ENCODE measurements around the gene C3.
"Not testable (repeated sequence)": the region's sequence is repeated elsewhere in the genome, so short reads cannot be mapped to it uniquely, and the experiment has no call there.

The C3 gene

DNA sequence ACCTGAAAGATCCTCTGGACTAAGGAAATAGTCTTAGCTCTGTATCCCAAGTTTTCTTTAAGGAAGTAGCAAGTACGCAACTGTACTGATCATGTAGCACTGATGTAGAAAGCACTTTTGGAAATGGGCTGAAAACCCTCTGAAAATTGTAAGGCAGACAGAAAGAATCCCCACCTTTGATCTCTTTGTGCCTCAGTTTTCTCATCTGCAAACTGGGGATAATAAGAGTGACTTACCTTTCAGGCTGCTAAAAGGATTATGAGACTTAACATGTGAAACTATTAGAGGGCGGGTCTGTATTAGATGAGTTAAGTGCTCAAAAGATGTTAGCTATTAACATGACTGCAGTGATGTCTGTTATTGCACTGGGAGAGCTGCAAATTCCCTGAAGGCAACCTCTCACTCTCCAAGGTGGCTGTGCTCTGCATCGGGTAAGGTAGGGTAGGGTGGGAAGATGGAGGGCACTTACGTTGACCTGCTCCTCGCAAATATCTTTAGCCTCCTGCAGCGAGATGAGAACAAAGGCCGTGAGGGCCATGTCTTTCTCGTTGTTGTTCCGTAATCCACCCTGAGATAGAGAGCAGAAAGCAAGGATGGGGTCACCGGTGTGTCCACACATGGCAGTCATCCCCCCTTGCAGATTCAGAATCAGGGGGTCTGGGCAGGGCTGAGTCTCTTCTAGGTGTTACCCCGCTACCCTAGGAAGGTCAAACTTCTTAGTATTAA is 30.1 kb downstream of the C3 start:
- no peak for DNase-seq (ENCODE audit: low spot score)

DNA sequence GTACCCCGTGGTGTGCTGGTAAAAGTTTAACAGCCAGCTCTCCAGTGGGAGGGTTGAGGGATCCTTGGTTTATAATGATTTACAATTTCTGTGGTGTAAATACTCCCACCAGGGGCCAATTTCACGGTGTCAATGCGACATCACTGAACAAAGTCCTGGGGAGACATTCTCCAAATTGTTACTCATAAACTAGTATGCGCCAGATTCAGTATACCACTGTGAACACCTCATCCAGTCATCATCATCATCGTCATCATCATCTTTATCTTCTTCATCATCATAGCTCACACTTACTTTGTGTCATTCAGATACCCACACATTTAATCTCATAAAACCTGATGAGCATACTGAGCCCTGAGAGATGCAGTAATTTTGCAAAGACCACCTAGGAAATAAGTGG is 33.3 kb downstream of the C3 start:
- DNase-seq (ENCODE audit: low spot score) = peak; percentile 61

- no peak for DNase-seq (ENCODE audit: low spot score)
Observed at GRCh38 chr19:6686628-6686975, 33.8 kb downstream of the C3 start.

- DNase-seq (ENCODE audit: low spot score) = no peak
Observed at GRCh38 chr19:6685962-6686627, 34.4 kb downstream of the C3 start.

DNA sequence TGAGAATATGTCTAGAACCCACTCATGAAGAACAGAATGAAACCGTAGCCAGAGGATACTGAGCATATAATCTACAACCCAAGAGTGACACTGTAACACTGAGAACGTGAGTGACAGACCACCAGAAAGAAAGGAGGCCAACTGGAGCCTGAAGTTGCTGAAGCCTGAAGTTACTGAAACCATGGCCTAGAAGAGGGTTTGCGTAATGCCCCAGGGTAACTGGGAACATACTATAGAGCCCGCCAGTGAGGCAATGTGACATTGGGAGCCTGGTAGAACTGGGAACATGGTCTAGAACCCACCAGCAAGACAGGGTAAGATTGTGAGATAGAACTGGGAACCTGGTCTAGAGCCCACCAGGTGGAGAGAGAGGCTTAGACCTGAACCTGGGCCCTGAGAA is 35.0 kb downstream of the C3 start:
- DNase-seq (ENCODE audit: low spot score) = no peak

- DNase-seq (ENCODE audit: low spot score) = no peak
Observed at GRCh38 chr19:6683971-6684370, 36.5 kb downstream of the C3 start.

DNA sequence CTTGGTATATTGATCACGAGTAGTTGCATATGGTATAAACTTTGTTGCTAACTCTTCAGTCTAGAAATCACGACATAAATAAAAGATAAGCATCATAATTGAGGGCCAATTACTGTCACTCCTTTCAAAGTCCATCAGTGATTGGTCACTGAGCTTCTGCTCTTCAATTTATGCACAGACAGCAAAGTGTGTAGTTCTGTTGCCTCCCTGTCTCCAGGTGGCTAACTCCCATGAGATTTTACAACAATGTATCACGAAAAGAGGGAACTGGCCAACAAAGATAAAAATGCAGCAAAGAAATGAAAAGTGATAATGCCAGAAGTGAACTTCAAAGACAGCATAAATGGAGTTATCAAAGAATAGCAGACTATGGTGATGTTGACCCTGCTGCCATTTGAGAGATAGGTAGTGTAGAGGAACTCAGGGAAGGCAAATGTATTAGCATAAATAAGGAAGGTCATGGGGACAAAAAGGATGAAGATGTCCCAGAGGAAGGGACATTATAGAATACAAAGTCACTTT is 37.8 kb downstream of the C3 start:
- DNase-seq (ENCODE audit: low spot score) = no peak

- no peak for DNase-seq (ENCODE audit: low spot score)
Observed at GRCh38 chr19:6680141-6680540, 40.3 kb downstream of the C3 start.

GRCh38 chr19:6679139-6679538 is 41.3 kb downstream of the C3 start:
- DNase-seq (ENCODE audit: low spot score) = no peak

- peak; percentile 51 for DNase-seq (ENCODE audit: low spot score)
Observed at GRCh38 chr19:6678690-6679109, 41.8 kb downstream of the C3 start.

DNA sequence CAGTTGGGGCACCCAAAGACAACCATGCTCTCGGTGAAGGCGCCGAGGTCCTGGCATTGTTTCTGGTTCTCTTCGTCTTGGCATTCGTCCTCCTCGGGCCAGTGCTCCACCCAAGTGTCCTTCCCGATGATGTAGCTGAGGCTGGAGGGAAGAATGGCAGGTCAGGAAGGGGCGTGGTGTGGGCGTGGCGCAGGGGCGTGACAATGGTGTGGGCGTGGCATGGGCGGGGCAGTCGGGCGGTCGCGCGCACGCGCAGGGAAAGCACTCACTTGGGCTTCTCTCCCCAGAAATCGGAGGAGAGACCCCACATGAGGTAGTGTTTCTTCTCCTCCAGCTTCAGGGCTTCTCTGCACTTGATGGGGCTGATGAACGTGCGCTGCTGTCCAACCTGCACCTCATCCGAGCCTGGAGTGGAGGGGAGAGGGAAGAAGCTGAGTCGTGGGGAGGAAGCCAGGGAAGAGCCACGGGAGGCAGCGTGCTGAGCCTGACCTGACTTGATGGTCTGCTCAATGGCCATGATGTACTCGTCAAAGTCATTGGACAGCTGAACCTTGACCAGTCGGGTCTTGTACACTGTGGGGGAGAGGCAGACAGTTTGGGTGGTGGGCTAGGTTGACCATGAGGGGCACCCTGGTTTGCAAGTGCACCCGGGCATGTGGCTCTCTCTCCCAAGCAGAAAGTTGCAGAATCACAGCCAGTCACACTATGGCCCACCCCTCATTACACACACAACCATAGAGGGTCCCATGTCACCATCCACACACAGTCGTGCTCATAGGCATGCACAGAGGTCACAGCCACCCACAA is 42.4 kb downstream of the C3 start:
- DNase-seq (ENCODE audit: low spot score) = no peak

- no peak for DNase-seq (ENCODE audit: low spot score)
Observed at GRCh38 chr19:6677495-6677882, 43.0 kb downstream of the C3 start.

- no peak for DNase-seq (ENCODE audit: low spot score)
Observed at GRCh38 chr19:6676288-6676687, 44.2 kb downstream of the C3 start.

DNA sequence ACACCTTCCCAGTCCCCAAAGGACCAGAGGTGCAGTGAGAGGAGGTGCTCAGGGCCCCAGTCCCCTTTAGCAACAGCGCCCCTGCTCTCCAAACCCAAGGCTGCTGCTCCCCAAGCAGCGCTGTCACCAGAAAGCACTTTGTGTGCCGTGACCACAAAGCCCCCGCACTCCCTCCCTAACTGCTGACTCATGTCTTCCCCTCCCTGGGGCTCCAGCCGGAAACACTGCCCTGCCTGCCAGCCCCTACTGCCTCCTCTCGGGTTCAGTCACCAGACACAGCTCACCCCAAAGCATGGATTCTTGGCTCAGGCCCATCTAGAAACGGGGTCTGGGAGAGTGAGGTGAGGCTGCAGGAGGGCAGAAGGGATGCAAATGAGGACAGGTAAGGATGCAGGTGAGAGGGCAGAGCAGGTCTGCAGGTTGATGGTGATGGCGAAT is 45.6 kb downstream of the C3 start:
- DNase-seq (ENCODE audit: low spot score) = peak; percentile 78

DNA sequence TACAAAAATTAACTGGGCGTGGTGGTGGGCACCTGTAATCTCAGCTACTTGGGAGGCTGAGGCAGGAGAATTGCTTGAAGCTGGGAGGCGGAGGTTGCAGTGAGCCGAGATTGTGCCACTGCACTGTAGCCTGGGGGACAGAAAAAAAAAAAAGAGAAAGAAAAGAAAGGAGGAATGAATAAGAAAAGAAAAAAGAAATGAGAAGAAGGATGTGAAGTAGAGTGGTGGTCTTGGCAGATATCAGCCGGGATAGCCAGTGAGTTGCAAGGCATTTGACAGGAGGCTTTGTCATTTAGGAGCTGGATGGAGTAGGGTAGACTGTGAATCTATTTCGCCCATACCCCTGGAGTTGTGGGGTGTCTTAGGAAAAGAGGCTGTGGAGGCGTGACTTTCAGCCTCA is 46.0 kb downstream of the C3 start:
- not testable (repeated sequence) for DNase-seq (ENCODE audit: low spot score)

DNA sequence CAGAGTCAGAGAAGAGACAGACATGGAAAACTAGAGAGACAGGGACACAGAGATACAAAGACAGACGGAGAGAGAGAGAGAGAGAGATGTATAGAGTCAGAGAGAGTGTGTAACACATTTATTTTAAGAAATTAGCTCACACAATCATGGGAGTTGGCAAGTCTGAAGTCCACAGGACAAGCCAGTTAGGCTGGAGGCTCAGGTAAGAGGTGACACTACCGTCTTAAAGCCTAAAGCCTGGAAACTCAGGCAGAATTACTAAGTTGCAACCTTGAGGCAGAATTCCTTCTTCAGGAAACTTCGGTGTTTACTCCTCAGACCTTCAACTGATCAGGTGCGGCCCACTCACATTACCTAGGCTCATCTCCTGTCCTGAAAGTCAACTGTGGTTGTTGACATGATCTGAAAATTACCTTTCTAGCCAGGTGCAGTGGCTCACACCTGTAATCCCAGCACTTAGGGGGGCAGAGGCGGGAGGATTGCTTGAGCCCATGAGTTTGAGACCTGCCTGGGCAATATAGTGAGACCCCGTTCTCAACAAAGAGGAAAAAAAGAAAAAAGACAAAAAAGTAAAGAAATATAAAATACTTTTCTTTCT is 47.7 kb downstream of the C3 start:
- no peak for DNase-seq (ENCODE audit: low spot score)

DNA sequence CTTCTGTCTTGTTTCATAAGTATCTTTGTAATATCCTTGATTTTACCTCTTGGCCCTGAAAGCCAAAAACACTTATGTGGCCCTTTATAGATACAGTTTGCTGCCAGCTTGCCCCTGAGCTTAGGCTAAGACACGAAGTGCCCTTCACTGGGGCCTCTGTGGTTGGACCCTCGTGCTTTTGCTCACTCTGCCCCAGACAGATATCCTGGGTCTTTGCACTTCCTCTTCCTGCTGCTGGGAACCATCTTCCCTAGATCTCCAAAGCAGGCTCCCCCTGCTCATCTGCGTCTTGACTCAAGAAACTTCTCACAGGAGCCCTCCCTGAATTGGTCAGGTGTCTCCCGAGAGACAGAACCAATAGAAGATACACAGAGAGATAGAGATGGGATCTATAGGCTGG is 48.5 kb downstream of the C3 start:
- DNase-seq (ENCODE audit: low spot score) = no peak

- DNase-seq (ENCODE audit: low spot score) = no peak
Observed at GRCh38 chr19:6668691-6669090, 51.8 kb downstream of the C3 start.

GRCh38 chr19:6667114-6667627 is 53.3 kb downstream of the C3 start:
- no peak for DNase-seq (ENCODE audit: low spot score)

- DNase-seq (ENCODE audit: low spot score) = no peak
Observed at GRCh38 chr19:6664916-6665315, 55.5 kb downstream of the C3 start.

DNA sequence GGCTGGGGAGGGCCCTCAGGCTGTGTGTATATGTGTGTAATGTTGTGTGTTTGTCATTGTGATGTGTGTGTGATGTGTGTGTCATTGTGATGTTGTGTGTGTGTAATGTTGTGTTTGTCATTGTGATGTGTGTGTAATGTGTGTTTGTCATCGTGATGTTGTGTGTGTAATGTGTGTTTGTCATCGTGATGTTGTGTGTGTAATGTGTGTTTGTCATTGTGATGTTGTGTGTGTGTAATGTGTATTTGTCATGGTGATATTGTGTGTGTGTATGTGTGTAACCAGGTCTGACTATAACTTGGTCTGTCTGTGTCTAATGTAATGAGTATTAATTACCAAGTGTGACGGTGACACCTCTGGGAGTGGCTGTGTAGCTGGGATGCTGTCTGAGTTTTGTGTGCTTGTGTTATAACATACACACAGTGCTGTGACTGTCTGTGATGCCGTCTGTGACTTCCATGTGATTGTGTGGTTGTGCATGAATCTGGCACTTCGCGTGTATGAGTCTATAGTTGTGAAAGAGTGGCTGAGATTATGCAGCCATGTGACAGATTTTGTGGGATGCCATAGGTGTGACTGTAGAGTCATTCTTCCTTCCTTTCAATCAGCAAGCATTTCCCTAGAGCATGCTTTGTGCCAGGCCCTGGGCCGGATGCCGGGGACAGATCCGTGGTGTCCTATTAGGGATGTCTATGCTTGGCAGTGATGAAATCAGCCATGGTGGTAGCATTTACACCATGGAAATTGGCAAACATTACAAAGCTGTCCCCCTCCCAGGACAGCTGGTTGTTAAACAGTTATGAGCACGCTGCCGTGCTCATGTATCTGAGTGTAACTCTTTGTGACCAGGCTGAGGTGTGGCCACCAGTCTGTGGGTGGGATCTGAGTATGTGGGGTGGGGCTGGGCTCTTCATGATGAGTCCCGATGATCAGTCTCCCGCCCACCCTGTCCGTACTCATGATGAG is 56.9 kb downstream of the C3 start:
- peak; percentile 39 for DNase-seq (ENCODE audit: low spot score)

Measured in RKO (cell line).